ENCODE results near the gene NTN4.

Gene NTN4

DNA sequence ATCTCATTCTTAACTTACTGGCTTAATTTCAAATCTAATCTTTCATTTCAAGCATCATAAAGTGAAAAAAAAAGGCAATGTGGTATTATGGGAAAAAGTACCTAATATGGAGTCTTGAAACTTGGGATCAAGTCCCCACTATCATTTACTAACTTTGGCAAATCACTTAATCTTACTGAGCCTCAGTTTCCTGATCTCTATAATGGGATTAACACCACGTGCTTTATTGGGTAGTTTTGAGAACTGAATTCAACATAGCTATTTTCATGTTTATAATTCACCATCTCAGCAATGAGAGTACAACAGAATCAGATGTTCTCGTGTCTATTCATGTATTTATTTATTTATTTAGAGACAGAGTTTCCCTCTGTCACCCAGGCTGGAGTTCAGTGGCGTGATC, 78.3 kb downstream of the NTN4 start:
- TF ChIP-seq CTCF (IDR thresholded peaks at IDR 0.05; ENCODE audit: low read depth, low read length): no peak
- no peaks in the 10 kb centered on the region for H3K27me3 ChIP-seq
- H3K4me1 ChIP-seq: 0 out of 2 replicates have a peak, but pooled peaks cover 3% of the 10 kb centered on the region
- H3K4me3 ChIP-seq (ENCODE audit: low read depth, low read length): no peak overlapping the region
- no peak for DNase-seq
- H3K9me3 ChIP-seq: no peaks in the 10 kb centered on the region
- H3K36me3 ChIP-seq: no peaks in the 10 kb centered on the region

DNA sequence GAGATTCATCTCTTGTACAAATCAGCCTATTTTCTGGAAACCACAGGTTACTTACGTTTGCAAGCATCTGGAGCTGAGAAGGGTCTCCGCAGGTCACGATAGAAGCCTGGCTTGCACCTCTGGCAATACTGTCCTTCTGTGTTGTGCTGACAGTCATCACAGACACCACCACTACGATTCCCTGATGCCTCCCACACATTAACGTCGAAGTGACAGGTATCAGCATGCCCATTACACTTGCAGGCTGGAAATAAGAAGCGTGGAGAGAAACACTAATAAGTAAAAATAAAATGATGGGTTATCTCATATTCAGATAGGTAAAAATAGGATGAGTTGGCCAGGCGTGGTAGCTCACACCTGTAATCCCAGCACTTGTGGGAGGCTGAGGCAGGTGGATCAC, 80.2 kb downstream of the NTN4 start:
- H3K36me3 ChIP-seq: no peaks in the 10 kb centered on the region
- no peak for TF ChIP-seq CTCF (IDR thresholded peaks at IDR 0.05; ENCODE audit: low read depth, low read length)
- no peaks in the 10 kb centered on the region for H3K9me3 ChIP-seq
- H3K4me3 ChIP-seq (ENCODE audit: low read depth, low read length): no peak overlapping the region
- DNase-seq: no peak
- H3K4me1 ChIP-seq: 0 out of 2 replicates have a peak, but pooled peaks cover 3% of the 10 kb centered on the region
- H3K27me3 ChIP-seq: no peaks in the 10 kb centered on the region

DNA sequence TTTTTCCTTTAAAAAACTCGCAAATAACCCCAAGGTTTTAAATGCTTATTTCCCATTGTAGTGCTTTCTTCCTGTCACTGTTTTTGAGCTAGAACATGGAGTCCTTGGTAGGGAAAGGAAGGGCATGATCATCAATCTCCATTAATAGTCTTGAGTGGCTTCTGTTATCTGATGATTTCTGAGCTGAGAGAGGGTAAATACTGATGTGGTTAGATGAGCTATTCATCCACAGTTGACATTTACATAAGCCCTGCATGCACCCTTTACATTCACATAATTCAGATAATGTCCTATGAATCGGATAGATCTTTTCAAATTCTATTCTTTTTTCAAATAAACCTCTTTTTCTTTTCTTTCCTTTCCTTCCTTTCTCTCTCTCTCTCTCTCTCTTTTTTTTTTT, 81.4 kb downstream of the NTN4 start:
- DNase-seq: no peak

DNA sequence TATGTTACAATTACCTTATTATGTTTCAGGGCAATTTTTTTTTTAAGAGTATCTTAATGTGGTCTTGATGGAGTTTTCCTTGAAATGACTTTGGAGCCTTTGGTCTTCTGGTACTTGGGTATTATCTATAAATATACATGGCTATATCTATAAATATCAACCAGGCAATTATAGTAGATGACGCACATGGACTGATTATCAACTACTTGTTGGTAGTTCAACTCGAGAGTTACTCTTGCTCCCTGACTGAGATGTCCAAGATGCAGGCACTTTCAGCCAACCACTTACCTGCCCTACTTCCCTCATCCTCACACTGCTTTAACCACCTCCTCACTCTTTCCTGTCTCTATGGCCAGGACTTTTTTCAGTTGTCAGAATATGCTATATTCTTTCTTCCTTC, 85.4 kb downstream of the NTN4 start:
- no peak overlapping the region for H3K4me3 ChIP-seq (ENCODE audit: low read depth, low read length)
- H3K4me1 ChIP-seq: 0 out of 2 replicates have a peak, but pooled peaks cover 3% of the 10 kb centered on the region
- no peaks in the 10 kb centered on the region for H3K9me3 ChIP-seq
- H3K36me3 ChIP-seq: no peaks in the 10 kb centered on the region
- no peak for DNase-seq
- TF ChIP-seq CTCF (IDR thresholded peaks at IDR 0.05; ENCODE audit: low read depth, low read length): no peak
- H3K27me3 ChIP-seq: no peaks in the 10 kb centered on the region

More for the DNA sequence above, 81.4 kb downstream of the NTN4 start:
- no peaks in the 10 kb centered on the region for H3K9me3 ChIP-seq
- no peak overlapping the region for H3K4me3 ChIP-seq (ENCODE audit: low read depth, low read length)
- H3K36me3 ChIP-seq: no peaks in the 10 kb centered on the region
- H3K4me1 ChIP-seq: 0 out of 2 replicates have a peak, but pooled peaks cover 3% of the 10 kb centered on the region
- TF ChIP-seq CTCF (IDR thresholded peaks at IDR 0.05; ENCODE audit: low read depth, low read length): no peak
- H3K27me3 ChIP-seq: no peaks in the 10 kb centered on the region

GRCh38 chr12:95703986-95704385, 86.6 kb downstream of the NTN4 start:
- no peaks in the 10 kb centered on the region for H3K27me3 ChIP-seq
- DNase-seq: no peak
- no peaks in the 10 kb centered on the region for H3K36me3 ChIP-seq
- 0 out of 2 replicates have a peak, but pooled peaks cover 1% of the 10 kb centered on the region for H3K4me1 ChIP-seq
- no peaks in the 10 kb centered on the region for H3K9me3 ChIP-seq
- no peak overlapping the region for H3K4me3 ChIP-seq (ENCODE audit: low read depth, low read length)
- TF ChIP-seq CTCF (IDR thresholded peaks at IDR 0.05; ENCODE audit: low read depth, low read length): no peak

DNA sequence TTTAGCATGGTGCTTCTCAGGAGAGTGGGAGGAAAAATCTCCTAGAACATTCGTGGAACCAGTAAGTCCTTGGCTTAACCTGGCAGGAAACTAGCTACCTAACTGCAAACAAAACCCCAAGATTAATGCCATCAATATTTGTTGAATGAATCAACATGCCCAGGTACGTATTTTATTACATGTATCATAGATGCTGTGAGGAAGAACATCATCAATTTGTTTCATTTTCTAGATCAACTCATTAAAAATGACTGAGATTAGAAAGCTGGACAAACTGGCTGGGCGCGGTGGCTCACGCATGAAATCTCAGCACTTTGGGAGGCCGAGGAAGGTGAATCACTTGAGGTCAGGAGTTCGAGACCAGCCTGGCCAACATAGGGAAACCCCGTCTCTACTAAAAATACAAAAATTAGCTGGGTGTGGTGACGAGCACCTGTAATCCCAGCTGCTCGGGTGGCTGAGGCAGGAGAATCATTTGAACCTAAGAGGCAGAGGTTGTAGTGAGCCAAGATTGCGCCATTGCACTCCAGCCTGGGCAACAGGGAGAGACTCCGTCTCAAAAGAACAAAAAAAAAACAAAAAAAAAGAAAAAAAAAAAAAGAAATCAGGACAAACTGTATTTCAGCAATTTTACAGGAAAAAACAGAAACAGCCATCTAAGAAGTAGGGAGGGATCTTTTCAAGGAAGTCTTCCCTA, 88.7 kb downstream of the NTN4 start:
- Histone ChIP-seq H3K4me3 (ENCODE audit: low read depth, low read length) (no peak overlapping the region), H3K27me3 (no peaks in the 10 kb centered on the region), H3K9me3 (no peaks in the 10 kb centered on the region), H3K36me3 (no peaks in the 10 kb centered on the region), H3K4me1 (no peaks in the 10 kb centered on the region)
- no peak for TF ChIP-seq CTCF (IDR thresholded peaks at IDR 0.05; ENCODE audit: low read depth, low read length)
- DNase-seq: no peak

Measured in BE2C (cell line).